Bronchial epithelial cell (primary cell): Measurements from ENCODE around the gene SLC12A3. TPM values are rescaled to one million over a fixed set of nuclear protein-coding genes. Genes with fewer than 3 reads are reported as not detected.

Source experiments
- DNase-seq: peaks from one replicate; pipeline ENCODE4 v3.0.0-alpha.2; 2010; ENCODE audit warnings: low read depth
- FAIRE-seq: peaks from 2 replicates; lab custom pipeline; 2011; peaks lifted over from hg19 to GRCh38; lab: Jason Lieb, UNC
- H3K27me3 ChIP-seq: 2 replicates; pipeline ENCODE4 v1.5.1; 2011; ENCODE audit warnings: low read length; ENCODE audit not compliant: control insufficient read depth, insufficient read depth
- H3K36me3 ChIP-seq: 2 replicates; pipeline ENCODE4 v1.5.1; 2011; ENCODE audit warnings: low read length; ENCODE audit not compliant: control insufficient read depth, insufficient read depth
- H3K4me3 ChIP-seq: 2 replicates; pipeline ENCODE4 v1.5.1; 2011; ENCODE audit warnings: mild to moderate bottlenecking, low read depth, low read length, control low read depth
- total RNA-seq: library from RNA; depleted of rRNA; stranded (reverse); fragments of >200 nt; gene quantifications from 2 replicates; pipeline ENCODE4 v1.2.1, GENCODE V29; 2014
- TF ChIP-seq, protein P1 (sequence below): IDR thresholded peaks from 2 replicates; pipeline ENCODE4 v1.5.1; 2011; ENCODE audit warnings: mild to moderate bottlenecking, moderate library complexity, low read length, control low read depth, inconsistent platforms; ENCODE audit not compliant: insufficient read depth, severe bottlenecking

Gene SLC12A3
- total RNA-seq, 1 donor from 2014 or later: not detected

DNA sequence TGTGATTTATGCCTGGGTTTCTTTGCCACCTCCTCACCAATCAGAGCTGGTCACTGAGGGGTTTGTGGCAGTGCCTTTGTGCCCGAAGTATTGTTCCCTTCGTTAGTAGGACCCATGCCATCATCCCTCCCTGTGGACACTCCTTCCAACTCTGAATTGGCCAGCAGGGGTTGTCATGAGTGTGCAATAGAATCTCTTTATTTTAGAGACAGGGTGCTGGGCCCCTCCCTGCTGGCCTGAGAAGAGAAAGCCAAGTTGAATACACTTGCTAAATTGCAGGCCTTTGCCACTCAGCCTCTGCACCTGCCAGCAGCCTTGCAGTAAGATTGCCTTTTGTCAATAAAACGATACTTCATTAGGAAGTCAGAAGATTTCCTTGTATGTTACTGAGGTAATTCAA is 40.7 kb upstream of the SLC12A3 start:
- FAIRE-seq: no peak
- DNase-seq: no peak
- TF ChIP-seq, protein P1, sequence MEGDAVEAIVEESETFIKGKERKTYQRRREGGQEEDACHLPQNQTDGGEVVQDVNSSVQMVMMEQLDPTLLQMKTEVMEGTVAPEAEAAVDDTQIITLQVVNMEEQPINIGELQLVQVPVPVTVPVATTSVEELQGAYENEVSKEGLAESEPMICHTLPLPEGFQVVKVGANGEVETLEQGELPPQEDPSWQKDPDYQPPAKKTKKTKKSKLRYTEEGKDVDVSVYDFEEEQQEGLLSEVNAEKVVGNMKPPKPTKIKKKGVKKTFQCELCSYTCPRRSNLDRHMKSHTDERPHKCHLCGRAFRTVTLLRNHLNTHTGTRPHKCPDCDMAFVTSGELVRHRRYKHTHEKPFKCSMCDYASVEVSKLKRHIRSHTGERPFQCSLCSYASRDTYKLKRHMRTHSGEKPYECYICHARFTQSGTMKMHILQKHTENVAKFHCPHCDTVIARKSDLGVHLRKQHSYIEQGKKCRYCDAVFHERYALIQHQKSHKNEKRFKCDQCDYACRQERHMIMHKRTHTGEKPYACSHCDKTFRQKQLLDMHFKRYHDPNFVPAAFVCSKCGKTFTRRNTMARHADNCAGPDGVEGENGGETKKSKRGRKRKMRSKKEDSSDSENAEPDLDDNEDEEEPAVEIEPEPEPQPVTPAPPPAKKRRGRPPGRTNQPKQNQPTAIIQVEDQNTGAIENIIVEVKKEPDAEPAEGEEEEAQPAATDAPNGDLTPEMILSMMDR: no peak
- no peak overlapping the region for H3K4me3 ChIP-seq
- no peaks in the 10 kb centered on the region for H3K27me3 ChIP-seq
- H3K36me3 ChIP-seq: peaks cover 4% of the 10 kb centered on the region

- no peak for DNase-seq
Observed at GRCh38 chr16:56824804-56825203, 40.2 kb upstream of the SLC12A3 start.

DNA sequence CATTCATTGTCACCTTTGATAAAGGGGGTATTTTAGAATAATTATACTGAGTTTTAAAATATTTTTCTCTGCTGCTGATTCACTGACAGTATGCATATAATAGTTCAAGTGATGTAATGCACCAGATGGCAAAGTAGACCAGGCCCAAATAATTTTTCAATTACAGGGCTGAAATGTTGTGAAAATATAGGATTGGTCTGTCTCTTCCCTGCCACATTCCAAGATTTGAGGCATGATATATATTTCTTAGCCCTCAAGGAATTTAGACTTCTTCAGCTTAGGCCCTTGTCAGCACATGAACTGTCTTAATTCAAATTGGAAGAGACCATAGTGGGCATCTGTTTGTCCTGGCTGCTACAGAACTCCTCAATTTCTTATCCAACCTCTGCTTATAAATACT is 39.2 kb upstream of the SLC12A3 start:
- DNase-seq: no peak
- Histone ChIP-seq H3K4me3 (no peak overlapping the region), H3K36me3 (peaks cover 3% of the 10 kb centered on the region), H3K27me3 (no peaks in the 10 kb centered on the region)
- FAIRE-seq: no peak
- TF ChIP-seq, protein P1: no peak

More at GRCh38 chr16:56824804-56825203, 40.2 kb upstream of the SLC12A3 start:
- H3K4me3 ChIP-seq: no peak overlapping the region
- H3K27me3 ChIP-seq: no peaks in the 10 kb centered on the region
- no peak for FAIRE-seq
- TF ChIP-seq, protein P1: no peak
- H3K36me3 ChIP-seq: peaks cover 3% of the 10 kb centered on the region

DNA sequence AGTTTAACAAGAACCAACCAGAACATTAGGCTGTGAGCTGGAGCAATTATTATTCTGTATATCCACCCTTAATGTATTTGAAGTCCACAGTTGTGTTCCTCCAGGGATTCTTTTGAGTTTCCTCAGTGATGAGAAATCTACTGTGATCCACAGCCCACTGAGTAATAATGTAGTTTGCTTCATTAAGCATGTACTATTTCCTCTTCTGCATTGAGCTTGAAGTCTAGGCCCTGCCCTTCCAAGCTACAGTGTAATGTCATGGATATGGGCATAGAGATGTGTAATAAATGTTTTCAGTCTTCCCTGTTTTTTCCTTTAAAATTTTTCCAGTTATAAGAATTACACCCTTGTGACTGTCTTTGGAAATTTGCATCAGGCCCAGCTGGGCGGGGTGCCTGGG is 36.4 kb upstream of the SLC12A3 start:
- peaks cover under 1% of the 10 kb centered on the region for H3K36me3 ChIP-seq
- TF ChIP-seq, protein P1: no peak
- FAIRE-seq: no peak
- no peak for DNase-seq
- H3K27me3 ChIP-seq: no peaks in the 10 kb centered on the region
- H3K4me3 ChIP-seq: no peak overlapping the region

DNA sequence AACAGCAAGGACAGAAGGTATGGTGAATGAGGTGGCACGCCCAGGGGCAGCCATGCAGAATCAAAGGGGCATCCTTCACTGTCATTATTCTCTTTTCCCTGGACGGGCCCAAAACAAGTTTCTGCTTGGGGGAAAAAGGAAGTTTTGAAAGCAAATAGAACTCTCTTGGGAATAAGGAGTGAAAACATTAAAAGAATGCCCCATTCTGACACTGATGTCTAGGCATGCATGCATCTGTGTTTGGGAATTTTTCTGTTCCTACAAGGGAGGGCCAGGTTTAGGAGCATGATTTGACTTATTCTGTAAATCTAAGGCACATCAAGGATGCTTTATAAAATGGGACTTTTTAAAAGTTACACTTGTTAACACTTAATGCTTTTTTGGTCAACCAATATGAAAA is 34.3 kb upstream of the SLC12A3 start:
- FAIRE-seq (no peak), DNase-seq (no peak)
- Histone ChIP-seq H3K36me3 (peaks cover 5% of the 10 kb centered on the region), H3K27me3 (no peaks in the 10 kb centered on the region), H3K4me3 (no peak overlapping the region)
- TF ChIP-seq, protein P1: no peak

- FAIRE-seq (no peak), DNase-seq (no peak)
- TF ChIP-seq, protein P1: no peak
- peaks cover 7% of the 10 kb centered on the region for H3K36me3 ChIP-seq
- no peaks in the 10 kb centered on the region for H3K27me3 ChIP-seq
- no peak overlapping the region for H3K4me3 ChIP-seq
Observed at GRCh38 chr16:56832768-56833167, 32.2 kb upstream of the SLC12A3 start.
